Neural progenitor cell (in vitro differentiated cells): ENCODE data around the gene APCS. TPM values are rescaled to one million over a fixed set of nuclear protein-coding genes. Genes with fewer than 3 reads are reported as not detected.

Experiments used
- DNase-seq: peaks from one replicate; pipeline ENCODE4 v3.0.0-alpha.2; 2016; ENCODE audit warnings: low spot score
- H2AFZ ChIP-seq: fragments of 200-600 bp; sonication (generic); replicated peaks from 2 replicates; pipeline ENCODE4 v1.6.1; 2016; ENCODE audit warnings: antibody characterized with exemption
- H3F3A ChIP-seq: fragments of 200-600 bp; sonication (generic); 2 replicates; pipeline ENCODE4 v1.6.1; 2016; ENCODE audit warnings: antibody characterized with exemption, low read depth
- H3K27ac ChIP-seq: fragments of 200-600 bp; sonication (generic); 2 replicates; pipeline ENCODE4 v1.5.1; 2016; ENCODE audit warnings: mild to moderate bottlenecking
- H3K27me3 ChIP-seq: fragments of 200-600 bp; sonication (generic); 2 replicates; pipeline ENCODE4 v1.6.1; 2016; ENCODE audit warnings: mild to moderate bottlenecking, moderate library complexity
- H3K36me3 ChIP-seq: fragments of 200-600 bp; sonication (generic); 2 replicates; pipeline ENCODE4 v1.5.1; 2016
- H3K4me1 ChIP-seq: fragments of 200-600 bp; sonication (generic); 2 replicates; pipeline ENCODE4 v1.6.1; 2016; ENCODE audit warnings: mixed run types
- H3K4me2 ChIP-seq: fragments of 200-600 bp; sonication (generic); 2 replicates; pipeline ENCODE4 v1.6.1; 2016
- H3K4me3 ChIP-seq: fragments of 200-600 bp; sonication (generic); 2 replicates; pipeline ENCODE4 v1.5.1; 2016
- H3K79me2 ChIP-seq: fragments of 200-600 bp; sonication (generic); 2 replicates; pipeline ENCODE4 v1.6.1; 2016; ENCODE audit warnings: low read depth
- H3K9ac ChIP-seq: fragments of 200-600 bp; sonication (generic); 2 replicates; pipeline ENCODE4 v1.6.1; 2016
- H3K9me3 ChIP-seq: fragments of 200-600 bp; sonication (generic); 2 replicates; pipeline ENCODE4 v1.5.1; 2016; ENCODE audit warnings: low read depth
- H4K20me1 ChIP-seq: fragments of 200-600 bp; sonication (generic); 2 replicates; pipeline ENCODE4 v1.6.1; 2016; ENCODE audit warnings: low read depth
- H3K27ac Mint-ChIP-seq: 3 replicates; pipeline ENCODE4 v1.8.0; 2021; ENCODE audit warnings: mixed read lengths
- H3K27me3 Mint-ChIP-seq: 2 replicates; pipeline ENCODE4 v1.8.0; 2022; ENCODE audit warnings: low read depth, mild to moderate bottlenecking, inconsistent platforms, moderate library complexity, mixed read lengths; ENCODE audit not compliant: insufficient read depth
- H3K36me3 Mint-ChIP-seq: 3 replicates; pipeline ENCODE4 v1.8.0; 2021; ENCODE audit warnings: mixed read lengths
- H3K4me1 Mint-ChIP-seq: 3 replicates; pipeline ENCODE4 v1.8.0; 2021; ENCODE audit warnings: mixed read lengths
- H3K4me3 Mint-ChIP-seq: 3 replicates; pipeline ENCODE4 v1.8.0; 2021; ENCODE audit warnings: mild to moderate bottlenecking, moderate library complexity, mixed read lengths
- H3K9me3 Mint-ChIP-seq: 3 replicates; pipeline ENCODE4 v1.8.0; 2020; ENCODE audit warnings: mixed read lengths
- EZH2 ChIP-seq: fragments of 200-600 bp; sonication (generic); IDR thresholded peaks from 2 replicates; pipeline ENCODE4 v1.6.1; 2017; ENCODE audit warnings: antibody characterized with exemption, mild to moderate bottlenecking, moderate library complexity
- EZH2phosphoT487 ChIP-seq: fragments of 200-600 bp; sonication (generic); IDR thresholded peaks from 2 replicates; pipeline ENCODE4 v1.6.1; 2017; ENCODE audit warnings: antibody characterized with exemption
- total RNA-seq: library from RNA; depleted of rRNA; stranded (reverse); fragments of >200 nt; gene quantifications from 2 replicates; pipeline ENCODE4 v1.2.3, GENCODE V29; 2015; ENCODE audit warnings: low replicate concordance
- TF ChIP-seq, protein P1 (sequence below): fragments of 200-600 bp; sonication (generic); IDR thresholded peaks from 2 replicates; pipeline ENCODE4 v1.5.1; 2017; ENCODE audit warnings: antibody characterized with exemption, mild to moderate bottlenecking

APCS gene
- total RNA-seq, 1 donor from 2014 or later: not detected

DNA sequence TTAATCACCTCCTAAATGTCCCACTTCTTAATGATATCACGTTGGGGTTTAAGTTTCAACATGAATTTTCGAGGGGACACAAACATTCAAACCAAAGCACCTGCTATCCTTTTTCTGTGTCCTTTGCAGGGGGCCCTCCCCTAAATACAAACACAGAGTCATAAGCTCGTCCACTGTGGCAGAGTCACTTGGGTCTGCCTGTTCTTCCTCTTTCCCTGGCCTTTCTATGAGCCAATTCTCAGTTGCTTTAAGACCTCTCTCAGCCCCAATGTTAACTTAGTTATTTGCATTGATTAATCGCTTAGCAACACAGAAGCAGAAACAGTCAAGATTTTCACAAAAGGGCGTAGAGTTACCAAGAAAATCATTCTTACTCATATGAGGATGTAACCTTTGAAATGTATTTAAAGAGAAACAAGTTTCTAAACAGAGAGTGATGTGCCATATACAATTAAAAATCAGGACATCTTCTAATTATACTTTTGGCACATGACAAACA, 14.9 kb downstream of the APCS start:
- no peak for TF ChIP-seq EZH2phosphoT487
- TF ChIP-seq, protein P1, sequence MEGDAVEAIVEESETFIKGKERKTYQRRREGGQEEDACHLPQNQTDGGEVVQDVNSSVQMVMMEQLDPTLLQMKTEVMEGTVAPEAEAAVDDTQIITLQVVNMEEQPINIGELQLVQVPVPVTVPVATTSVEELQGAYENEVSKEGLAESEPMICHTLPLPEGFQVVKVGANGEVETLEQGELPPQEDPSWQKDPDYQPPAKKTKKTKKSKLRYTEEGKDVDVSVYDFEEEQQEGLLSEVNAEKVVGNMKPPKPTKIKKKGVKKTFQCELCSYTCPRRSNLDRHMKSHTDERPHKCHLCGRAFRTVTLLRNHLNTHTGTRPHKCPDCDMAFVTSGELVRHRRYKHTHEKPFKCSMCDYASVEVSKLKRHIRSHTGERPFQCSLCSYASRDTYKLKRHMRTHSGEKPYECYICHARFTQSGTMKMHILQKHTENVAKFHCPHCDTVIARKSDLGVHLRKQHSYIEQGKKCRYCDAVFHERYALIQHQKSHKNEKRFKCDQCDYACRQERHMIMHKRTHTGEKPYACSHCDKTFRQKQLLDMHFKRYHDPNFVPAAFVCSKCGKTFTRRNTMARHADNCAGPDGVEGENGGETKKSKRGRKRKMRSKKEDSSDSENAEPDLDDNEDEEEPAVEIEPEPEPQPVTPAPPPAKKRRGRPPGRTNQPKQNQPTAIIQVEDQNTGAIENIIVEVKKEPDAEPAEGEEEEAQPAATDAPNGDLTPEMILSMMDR: no peak
- no peaks in the 10 kb centered on the region for H3K4me1 ChIP-seq
- no peaks in the 10 kb centered on the region for H3K36me3 Mint-ChIP-seq
- H3K27ac ChIP-seq: no peak overlapping the region
- no peak overlapping the region for H3K27ac Mint-ChIP-seq
- no peaks in the 10 kb centered on the region for H3K36me3 ChIP-seq
- H3K9me3 ChIP-seq: peaks cover 19% of the 10 kb centered on the region
- no peaks in the 10 kb centered on the region for H4K20me1 ChIP-seq
- no peak overlapping the region for H2AFZ ChIP-seq
- H3K4me3 Mint-ChIP-seq: no peak overlapping the region
- no peak overlapping the region for H3K9ac ChIP-seq
- no peak overlapping the region for H3K4me3 ChIP-seq
- H3K79me2 ChIP-seq: no peaks in the 10 kb centered on the region
- no peaks in the 10 kb centered on the region for H3K27me3 ChIP-seq
- no peak overlapping the region for H3K4me2 ChIP-seq
- no peak for DNase-seq
- H3K9me3 Mint-ChIP-seq: peaks cover 3% of the 10 kb centered on the region
- peaks cover 2% of the 10 kb centered on the region for H3K27me3 Mint-ChIP-seq
- no peaks in the 10 kb centered on the region for H3K4me1 Mint-ChIP-seq
- H3F3A ChIP-seq: no peaks in the 10 kb centered on the region

DNA sequence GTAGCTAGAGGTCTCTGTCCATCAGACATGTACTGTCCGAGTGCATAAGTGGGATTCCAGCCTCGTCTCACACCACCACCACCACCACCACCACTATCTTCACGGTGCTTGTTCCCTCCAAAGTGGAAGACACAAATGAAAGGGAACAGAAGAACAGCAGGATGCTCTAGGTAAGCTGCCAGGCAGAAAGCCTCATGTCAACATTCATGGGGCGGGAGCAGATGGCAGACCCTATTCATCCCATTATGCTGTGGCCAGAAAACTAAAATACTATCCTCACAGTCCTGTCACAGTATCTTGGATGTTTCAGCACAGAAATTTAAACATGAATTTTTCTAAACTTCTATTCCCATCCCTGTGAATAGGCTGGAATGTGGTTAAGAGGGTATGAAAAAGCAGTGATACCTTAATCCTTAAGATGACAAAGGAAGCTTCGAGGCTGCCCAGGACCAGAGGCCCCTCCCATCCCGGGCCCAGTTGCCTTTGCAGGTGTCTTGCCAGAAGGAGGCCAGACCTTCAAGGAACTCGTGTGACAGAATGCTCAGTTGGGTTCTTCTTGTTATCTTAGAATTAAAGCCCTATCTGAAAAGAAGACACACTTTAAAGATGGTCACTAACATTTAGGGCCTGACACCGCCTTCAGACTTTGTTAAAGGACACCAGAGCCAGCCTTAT, 24.7 kb downstream of the APCS start:
- H3K4me3 Mint-ChIP-seq: no peak overlapping the region
- H2AFZ ChIP-seq: no peak overlapping the region
- H3K79me2 ChIP-seq: no peaks in the 10 kb centered on the region
- no peak for DNase-seq
- H3K27ac Mint-ChIP-seq: no peak overlapping the region
- H3K9me3 ChIP-seq: peaks cover 10% of the 10 kb centered on the region
- no peaks in the 10 kb centered on the region for H3K27me3 ChIP-seq
- H3K9ac ChIP-seq: no peak overlapping the region
- no peaks in the 10 kb centered on the region for H3K36me3 Mint-ChIP-seq
- no peak overlapping the region for H3K4me2 ChIP-seq
- TF ChIP-seq, protein P1: no peak
- no peak for TF ChIP-seq EZH2phosphoT487
- no peak for TF ChIP-seq EZH2
- H3F3A ChIP-seq: no peaks in the 10 kb centered on the region
- H3K4me1 ChIP-seq: no peaks in the 10 kb centered on the region
- H3K27me3 Mint-ChIP-seq: no peaks in the 10 kb centered on the region
- H3K27ac ChIP-seq: no peak overlapping the region
- H3K9me3 Mint-ChIP-seq: no peaks in the 10 kb centered on the region
- H3K36me3 ChIP-seq: no peaks in the 10 kb centered on the region
- no peak overlapping the region for H3K4me3 ChIP-seq
- H3K4me1 Mint-ChIP-seq: no peaks in the 10 kb centered on the region
- H4K20me1 ChIP-seq: no peaks in the 10 kb centered on the region

DNA sequence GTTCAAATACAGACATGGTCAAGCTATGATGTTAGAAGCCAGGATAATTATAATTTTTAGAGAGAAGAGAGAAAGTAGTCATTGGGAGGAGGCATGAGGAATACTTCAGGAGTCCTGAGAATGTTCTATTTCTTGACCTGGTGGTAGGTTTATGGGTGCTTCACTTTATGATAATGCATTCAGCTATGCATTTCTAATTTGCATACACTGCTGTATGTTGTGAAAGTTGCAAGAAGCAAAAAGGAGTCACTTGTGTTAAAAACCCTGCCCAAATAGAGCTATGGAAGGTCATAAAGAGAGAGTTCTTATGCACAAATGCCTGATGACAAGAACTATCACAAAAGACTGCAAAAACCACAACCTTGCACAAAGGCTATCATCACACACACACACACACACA, 45.3 kb downstream of the APCS start:
- no peaks in the 10 kb centered on the region for H3K9me3 Mint-ChIP-seq
- TF ChIP-seq EZH2phosphoT487: no peak
- TF ChIP-seq, protein P1: no peak
- no peak for TF ChIP-seq EZH2

More for the DNA sequence above, 45.3 kb downstream of the APCS start:
- no peak overlapping the region for H3K4me3 Mint-ChIP-seq
- H3K27ac Mint-ChIP-seq: no peak overlapping the region
- no peaks in the 10 kb centered on the region for H3K79me2 ChIP-seq
- H4K20me1 ChIP-seq: no peaks in the 10 kb centered on the region
- no peak overlapping the region for H3K4me2 ChIP-seq
- no peaks in the 10 kb centered on the region for H3F3A ChIP-seq
- no peaks in the 10 kb centered on the region for H3K4me1 ChIP-seq
- no peaks in the 10 kb centered on the region for H3K36me3 Mint-ChIP-seq
- no peaks in the 10 kb centered on the region for H3K4me1 Mint-ChIP-seq
- H2AFZ ChIP-seq: no peak overlapping the region
- H3K27me3 Mint-ChIP-seq: no peaks in the 10 kb centered on the region
- H3K9me3 ChIP-seq: peaks cover 14% of the 10 kb centered on the region
- H3K36me3 ChIP-seq: no peaks in the 10 kb centered on the region
- H3K27me3 ChIP-seq: no peaks in the 10 kb centered on the region
- no peak overlapping the region for H3K9ac ChIP-seq
- DNase-seq: no peak
- H3K27ac ChIP-seq: no peak overlapping the region
- no peak overlapping the region for H3K4me3 ChIP-seq

Other genes starting within 250 kb of the APCS start
- not detected in 2 replicates for gene OR10J4, start 155.6 kb upstream of the APCS start, total RNA-seq
- not detected in 2 replicates for gene OR10J1, start 148.1 kb upstream of the APCS start, total RNA-seq
- not detected in 2 replicates for gene OR10J5, start 51.8 kb upstream of the APCS start, total RNA-seq
- not detected in 2 replicates for gene CRP, start 126.8 kb downstream of the APCS start, total RNA-seq
- gene DUSP23, start 193.1 kb downstream of the APCS start, total RNA-seq: 3.1 and 19.8 TPM in 2 replicates
- not detected in 2 replicates for gene FCRL6, start 214.5 kb downstream of the APCS start, total RNA-seq
- not detected in 2 replicates for gene SLAMF8, start 239.0 kb downstream of the APCS start, total RNA-seq